ENCODE measurements around the gene C6orf52. TPM values are rescaled to one million over a fixed set of nuclear protein-coding genes. Genes with fewer than 3 reads are reported as not detected.

C6orf52 gene
- total and polyA plus RNA-seq, 12 donors, result 0.59 to 1.6 (median 0.86) TPM; not detected in 3

GRCh38 chr6:10730254-10730653 is 35.8 kb upstream of the C6orf52 start:
- H3K36me3 ChIP-seq, result peaks cover 0 to 94% (median 33%) of the 10 kb centered on the region in 9 donors

GRCh38 chr6:10725716-10726115 is 31.3 kb upstream of the C6orf52 start:
- ATAC-seq (no peak), DNase-seq (no peak)
- Histone ChIP-seq H3K4me1 (peaks cover 18 to 63% (median 44%) of the 10 kb centered on the region in 9 donors), H3K4me3 (no peak overlapping the region), H3K27ac (no peak overlapping the region), H3K36me3 (peaks cover 0 to 63% (median 26%) of the 10 kb centered on the region in 9 donors), H3K27me3 (no peaks in the 10 kb centered on the region), H3K9me3 (no peaks in the 10 kb centered on the region)
- TF ChIP-seq CTCF (IDR thresholded peaks at IDR 0.05), result no peak
- WGBS, 2 donors, result 69 to 72% methylated on average over 9 of the region's 9 CpGs
- intact Hi-C loops (cut with DNase I), result no loop called here

More at GRCh38 chr6:10730254-10730653, 35.8 kb upstream of the C6orf52 start:
- ATAC-seq, result peak in 3 of 8 donors; percentile 17 to 53 (median 40)
- intact Hi-C loops (cut with DNase I), result no loop called here
- DNase-seq, result no peak
- Histone ChIP-seq H3K27ac (no peak overlapping the region), H3K27me3 (no peaks in the 10 kb centered on the region), H3K4me1 (peaks cover 0 to 26% (median 7%) of the 10 kb centered on the region in 9 donors), H3K9me3 (no peaks in the 10 kb centered on the region), H3K4me3 (no peak overlapping the region)
- no peak for TF ChIP-seq CTCF (IDR thresholded peaks at IDR 0.05)
- 56 to 66% methylated on average over 3 of the region's 3 CpGs for WGBS, 2 donors

GRCh38 chr6:10725044-10725443 is 30.6 kb upstream of the C6orf52 start:
- ATAC-seq (no peak), DNase-seq (no peak)
- Histone ChIP-seq H3K4me3 (no peak overlapping the region), H3K27me3 (no peaks in the 10 kb centered on the region), H3K27ac (peak overlapping the region in 2 of 10 donors; percentile 7 to 48), H3K4me1 (peaks cover 18 to 60% (median 38%) of the 10 kb centered on the region in 9 donors), H3K36me3 (peaks cover 0 to 56% (median 24%) of the 10 kb centered on the region in 9 donors), H3K9me3 (no peaks in the 10 kb centered on the region)
- intact Hi-C loops (cut with DNase I), result no loop called here
- TF ChIP-seq CTCF (IDR thresholded peaks at IDR 0.05), result no peak
- WGBS, 2 donors, result 34 to 41% methylated on average over 6 of the region's 6 CpGs

GRCh38 chr6:10723567-10723881 is 29.1 kb upstream of the C6orf52 start:
- WGBS, 2 donors, result 19 to 20% methylated on average over 7 of the region's 7 CpGs
- Histone ChIP-seq H3K4me3 (peak overlapping the region; percentile 26 to 96 (median 78)), H3K36me3 (peaks cover 0 to 41% (median 10%) of the 10 kb centered on the region in 9 donors), H3K9me3 (peaks cover 0 to 10% (median 0%) of the 10 kb centered on the region in 11 donors), H3K4me1 (peaks cover 18 to 56% (median 34%) of the 10 kb centered on the region in 9 donors), H3K27ac (peak overlapping the region; percentile 44 to 96 (median 90)), H3K27me3 (no peaks in the 10 kb centered on the region)
- peak in 1 of 2 donors; percentile 10 for DNase-seq
- ATAC-seq, result peak in 4 of 8 donors; percentile 0 to 5 (median 2)
- TF ChIP-seq CTCF (IDR thresholded peaks at IDR 0.05), result no peak
- intact Hi-C loops (cut with DNase I), result loop anchor here in 5 of 10 donors (1.0 to 2.0 kb wide), 4 partner anchors 23 to 29 kb away; partner anchors contain the start of genes TMEM14B (in 4 of the 5), C6orf52 (in 3 of the 5) and PAK1IP1 (in 3 of the 5)
